NCI-H2107 (cell line): ENCODE results near the gene STIP1.

Source experiments
- DNase-seq: peaks from one replicate; lab custom pipeline; 2025; lab: John Stamatoyannopoulos, UW

The STIP1 gene

DNA sequence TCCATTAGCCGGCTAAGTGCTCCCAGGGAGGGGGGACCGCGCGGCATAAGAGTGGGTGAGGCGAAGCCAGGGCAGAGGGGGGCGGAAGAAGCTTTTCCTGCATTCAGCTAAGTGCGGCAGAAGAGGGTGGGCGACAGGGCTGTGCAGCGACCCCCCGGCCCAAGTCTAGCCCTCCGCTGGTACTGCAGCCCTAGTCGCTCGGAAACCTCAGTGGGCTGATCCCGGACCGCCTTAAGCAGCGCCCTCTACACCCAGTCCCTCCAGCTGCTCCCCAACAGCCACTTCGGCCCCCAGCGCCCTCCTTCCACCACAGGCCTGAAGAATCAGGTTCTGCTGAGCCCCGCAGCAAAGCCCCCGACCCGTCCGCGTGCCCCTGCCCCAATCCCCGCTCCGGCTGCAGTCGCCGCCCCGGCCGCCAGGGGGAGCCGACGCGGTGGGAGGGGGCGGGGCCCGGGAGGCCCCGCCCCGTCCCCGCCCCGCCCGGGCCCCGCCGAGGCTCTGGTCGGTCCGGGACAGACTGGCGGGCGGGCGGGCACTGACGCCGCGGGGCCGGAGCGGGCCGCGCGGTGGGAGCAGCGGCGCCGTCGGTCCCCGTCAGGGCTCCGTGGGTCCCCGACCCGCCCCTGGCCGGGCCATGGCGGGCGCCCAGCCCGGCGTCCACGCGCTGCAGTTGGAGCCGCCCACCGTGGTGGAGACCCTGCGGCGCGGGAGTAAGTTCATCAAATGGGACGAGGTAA, 65.2 kb downstream of the STIP1 start, which contains the start of gene PLCB3:
TSS of gene PLCB3 (plus strand) at position 515 of the 737 bp plus-strand sequence. CDS start at position 635, 120 bp downstream.
- no peak for DNase-seq

DNA sequence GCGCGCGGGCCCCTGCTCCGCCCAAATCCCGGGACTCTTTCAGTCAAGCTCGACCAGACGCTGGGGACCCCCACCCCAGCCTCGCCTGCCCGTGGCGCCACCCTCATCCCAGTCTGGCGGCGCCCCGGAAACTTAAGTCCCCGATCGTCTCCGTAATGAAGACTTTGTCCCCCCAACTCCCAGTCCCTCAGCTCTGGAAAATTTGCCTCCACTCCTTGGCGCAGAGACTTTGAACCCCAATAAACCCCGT, 65.7 kb downstream of the STIP1 start:
- DNase-seq: no peak

DNA sequence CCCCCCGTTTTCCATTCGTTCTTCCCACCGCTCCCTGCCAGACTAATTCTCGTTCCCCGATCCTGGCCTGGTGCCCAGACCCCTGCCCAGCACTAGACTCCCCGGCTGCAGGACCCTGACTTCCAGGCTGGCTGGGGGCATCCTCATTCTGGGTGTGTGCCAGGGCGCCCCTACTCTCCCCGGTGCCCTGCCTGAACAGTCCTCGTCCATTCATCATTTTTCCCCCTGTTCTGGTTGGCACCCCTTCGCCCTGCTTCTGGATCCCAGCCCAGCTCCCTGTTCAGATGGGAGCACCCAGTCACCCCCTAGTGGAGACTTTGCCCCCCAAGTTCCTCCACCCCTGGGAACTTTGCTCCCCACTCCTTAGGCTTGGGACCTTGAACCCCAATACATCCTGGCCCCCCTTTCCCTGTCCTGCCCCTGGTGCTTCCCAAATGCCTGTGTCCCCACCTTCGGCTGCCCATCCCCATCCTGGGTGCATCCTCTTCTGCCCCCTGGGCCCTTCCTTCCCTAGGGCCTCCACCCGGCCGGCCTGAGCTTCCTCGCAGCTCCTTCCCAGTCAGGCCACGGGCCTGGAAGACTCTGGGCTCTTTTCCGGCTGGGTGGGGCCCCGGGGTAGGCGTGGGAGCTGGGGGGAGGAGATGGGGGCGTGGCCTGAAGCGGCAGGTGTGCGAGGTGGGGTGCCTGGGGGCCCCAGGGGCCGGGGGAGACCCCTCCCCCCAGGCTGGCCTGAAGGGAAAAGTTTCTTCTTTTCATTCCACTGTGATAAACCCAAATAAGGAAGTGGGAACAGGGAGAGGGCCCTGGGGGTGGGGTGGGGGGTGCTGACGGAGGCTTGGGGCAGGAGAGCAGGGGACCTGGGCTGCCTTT, 66.3 kb downstream of the STIP1 start:
- DNase-seq: no peak

DNA sequence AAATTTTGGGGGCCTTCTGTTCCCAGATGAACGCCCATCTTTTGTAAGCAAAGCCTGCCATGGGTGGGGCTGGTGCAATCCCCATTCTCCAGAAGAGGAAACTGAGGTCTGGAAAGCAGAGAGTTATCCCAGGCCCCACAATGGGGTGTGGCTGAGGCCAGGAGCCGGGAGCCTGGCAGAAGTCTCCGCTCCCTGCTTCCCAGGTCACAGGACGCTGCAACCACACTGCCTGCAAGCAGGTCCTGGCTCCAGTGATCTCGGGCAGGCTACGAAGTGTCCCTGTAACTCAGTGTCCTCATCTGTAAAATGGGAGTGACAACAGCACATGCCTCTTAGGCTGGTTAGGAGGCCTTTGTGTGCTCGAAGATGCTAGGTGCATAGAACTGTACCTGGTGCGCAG, 67.1 kb downstream of the STIP1 start:
- no peak for DNase-seq

DNA sequence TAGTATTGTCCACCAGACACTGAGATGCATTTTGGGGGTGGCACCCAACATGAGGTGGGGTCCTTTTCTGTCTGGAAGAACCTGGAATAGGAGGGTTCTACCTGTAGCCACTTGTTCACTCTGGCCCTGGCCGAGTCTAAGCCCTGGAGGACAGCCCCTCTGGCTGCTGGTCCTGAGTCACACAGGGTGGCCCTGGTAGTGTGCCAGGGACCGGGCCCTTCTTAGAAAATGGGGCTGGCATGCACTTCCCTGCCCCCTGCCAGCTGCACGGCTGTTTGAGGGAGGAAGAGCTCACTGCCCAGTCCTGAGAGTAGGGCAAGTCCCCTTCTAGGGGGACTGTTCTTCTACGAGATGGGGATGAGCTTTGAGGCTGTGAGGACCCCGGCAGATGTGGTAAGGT, 67.5 kb downstream of the STIP1 start:
- no peak for DNase-seq
